HL-60/S4 (cell line): ENCODE data around the gene TREH.

Experiments
- in situ Hi-C: fragments of 300-500 bp; cut with MboI; formaldehyde crosslinking; loops from 2 replicates; pipeline ENCODE4 v1.14.3; 2022; ENCODE audit warnings: low sequenced_read_pairs

Gene TREH

DNA sequence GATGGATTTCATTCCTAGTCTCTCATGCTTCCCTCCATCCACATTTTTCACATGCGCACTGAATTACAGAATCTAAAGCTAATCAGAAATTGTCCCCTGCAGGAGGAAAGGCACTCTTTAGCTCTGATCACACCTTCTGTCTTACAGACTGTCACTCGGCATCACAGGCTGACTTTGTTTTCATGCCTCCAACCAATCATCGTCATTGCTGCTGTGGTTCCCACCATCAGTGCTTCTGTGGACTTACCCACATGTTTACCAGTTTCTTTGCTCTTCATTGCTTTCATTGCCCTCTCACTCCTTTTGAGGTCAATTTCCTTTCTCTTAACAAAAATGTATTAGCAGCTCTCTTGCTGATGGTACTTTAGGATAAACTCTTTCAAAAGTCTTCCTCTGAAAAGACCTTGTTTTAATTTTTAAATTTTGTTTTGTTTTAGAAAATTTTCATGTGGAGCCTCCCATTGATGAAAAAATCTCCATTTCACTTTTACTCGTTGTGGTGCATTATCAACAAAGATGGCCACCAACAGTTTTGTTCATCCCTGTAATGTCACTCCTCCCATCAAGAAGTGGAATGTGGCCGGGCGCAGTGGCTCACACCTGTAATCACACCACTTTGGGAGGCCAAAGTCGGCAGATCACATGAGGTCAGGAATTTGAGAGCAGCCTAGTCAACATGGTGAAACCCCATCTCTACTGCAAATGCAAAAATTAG is 20.2 kb upstream of the TREH start:
- in situ Hi-C loops = loop anchor here (25.0 kb wide), 1 partner anchor 263 kb away; the partner anchor contains the start of genes FOXR1 and UPK2

DNA sequence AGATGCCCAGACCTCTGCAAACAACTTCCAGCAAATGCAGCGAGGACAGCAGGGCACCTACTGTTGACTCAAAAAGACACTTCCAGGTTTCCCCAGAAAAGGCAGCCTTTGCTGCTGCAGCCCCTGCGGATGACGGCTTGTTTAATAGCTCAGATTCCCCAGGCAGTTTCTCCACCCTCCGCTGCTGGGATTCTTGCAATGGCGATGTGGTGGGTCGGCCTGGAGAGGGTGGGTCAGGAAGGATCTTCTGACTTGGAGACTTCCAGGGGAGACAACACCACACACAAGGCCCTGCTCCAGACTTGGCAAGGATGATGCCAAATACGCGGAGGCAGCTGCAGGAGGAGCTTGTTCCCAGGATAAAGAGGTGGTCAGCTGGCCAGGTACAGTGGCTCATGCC is 17.9 kb upstream of the TREH start:
- in situ Hi-C loops = loop anchor here (25.0 kb wide), 1 partner anchor 265 kb away; the partner anchor contains the start of genes FOXR1 and UPK2

DNA sequence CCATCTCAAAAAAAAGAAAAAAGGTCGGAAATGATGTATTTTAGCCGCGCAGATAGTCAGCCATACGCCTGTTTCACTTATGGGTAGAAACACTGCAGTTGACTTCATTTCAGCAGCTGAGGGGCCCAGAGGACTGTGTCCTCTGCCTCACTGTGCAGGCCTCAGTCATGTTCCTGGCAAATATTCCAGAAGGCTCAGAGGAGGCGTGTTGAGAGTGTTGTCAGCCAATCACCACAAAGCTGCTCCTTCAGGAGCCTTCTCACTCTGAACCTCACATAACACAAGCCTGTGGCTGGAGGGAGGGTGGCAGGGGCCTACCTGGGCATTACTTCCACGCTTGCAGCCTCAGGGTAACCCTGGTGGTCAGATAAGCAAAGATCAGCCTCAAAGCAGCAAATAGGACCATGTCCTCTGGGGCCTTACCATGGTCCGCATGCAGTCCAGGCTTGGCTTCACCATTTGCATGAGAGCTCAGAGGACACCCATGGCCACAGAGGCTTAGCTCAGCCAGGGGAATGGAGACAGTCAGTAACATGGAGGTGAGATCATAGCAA is 17.3 kb upstream of the TREH start:
- in situ Hi-C loops = loop anchor here (25.0 kb wide), 1 partner anchor 266 kb away; the partner anchor contains the start of genes FOXR1 and UPK2

DNA sequence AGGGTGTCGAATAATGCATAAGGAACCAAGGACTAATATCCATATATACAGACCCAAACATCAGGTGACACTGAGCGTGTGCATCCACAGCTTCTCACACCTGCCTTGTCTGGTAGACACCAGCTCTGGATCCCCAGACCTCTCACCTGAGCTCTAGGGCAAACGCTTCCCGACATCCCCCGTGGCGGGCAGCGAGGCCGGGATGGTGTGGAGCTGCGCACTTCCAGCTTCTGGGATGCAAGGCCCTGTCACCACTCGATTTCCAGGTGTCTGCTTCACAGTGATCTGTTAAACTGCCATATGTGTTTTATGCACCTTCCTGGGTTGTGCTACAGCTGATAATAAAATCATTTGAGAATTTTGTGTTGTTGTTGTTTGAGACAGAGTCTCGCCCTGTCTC is 15.3 kb upstream of the TREH start:
- in situ Hi-C loops = loop anchor here (25.0 kb wide), 1 partner anchor 268 kb away; the partner anchor contains the start of genes FOXR1 and UPK2

DNA sequence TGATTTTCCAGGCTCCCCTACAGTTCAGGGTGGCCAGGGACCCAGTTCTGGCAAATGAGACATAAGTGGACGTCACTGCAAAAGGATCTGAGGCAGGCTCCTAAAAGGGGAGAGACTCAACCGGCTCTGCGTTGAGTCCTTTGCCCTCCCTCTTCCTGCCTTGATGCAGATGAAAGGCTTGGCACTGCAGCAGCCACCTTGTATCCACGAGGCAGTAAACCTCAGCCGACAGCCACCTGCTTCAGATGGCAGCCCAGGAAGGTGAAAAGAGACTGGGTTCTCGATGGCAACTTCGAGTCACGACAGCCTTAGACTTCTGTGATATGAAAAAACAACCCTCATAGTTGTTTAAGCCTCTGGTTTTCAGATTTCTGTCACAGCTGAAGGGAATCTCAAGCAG is 14.7 kb upstream of the TREH start:
- in situ Hi-C loops = loop anchor here (25.0 kb wide), 1 partner anchor 268 kb away; the partner anchor contains the start of genes FOXR1 and UPK2

DNA sequence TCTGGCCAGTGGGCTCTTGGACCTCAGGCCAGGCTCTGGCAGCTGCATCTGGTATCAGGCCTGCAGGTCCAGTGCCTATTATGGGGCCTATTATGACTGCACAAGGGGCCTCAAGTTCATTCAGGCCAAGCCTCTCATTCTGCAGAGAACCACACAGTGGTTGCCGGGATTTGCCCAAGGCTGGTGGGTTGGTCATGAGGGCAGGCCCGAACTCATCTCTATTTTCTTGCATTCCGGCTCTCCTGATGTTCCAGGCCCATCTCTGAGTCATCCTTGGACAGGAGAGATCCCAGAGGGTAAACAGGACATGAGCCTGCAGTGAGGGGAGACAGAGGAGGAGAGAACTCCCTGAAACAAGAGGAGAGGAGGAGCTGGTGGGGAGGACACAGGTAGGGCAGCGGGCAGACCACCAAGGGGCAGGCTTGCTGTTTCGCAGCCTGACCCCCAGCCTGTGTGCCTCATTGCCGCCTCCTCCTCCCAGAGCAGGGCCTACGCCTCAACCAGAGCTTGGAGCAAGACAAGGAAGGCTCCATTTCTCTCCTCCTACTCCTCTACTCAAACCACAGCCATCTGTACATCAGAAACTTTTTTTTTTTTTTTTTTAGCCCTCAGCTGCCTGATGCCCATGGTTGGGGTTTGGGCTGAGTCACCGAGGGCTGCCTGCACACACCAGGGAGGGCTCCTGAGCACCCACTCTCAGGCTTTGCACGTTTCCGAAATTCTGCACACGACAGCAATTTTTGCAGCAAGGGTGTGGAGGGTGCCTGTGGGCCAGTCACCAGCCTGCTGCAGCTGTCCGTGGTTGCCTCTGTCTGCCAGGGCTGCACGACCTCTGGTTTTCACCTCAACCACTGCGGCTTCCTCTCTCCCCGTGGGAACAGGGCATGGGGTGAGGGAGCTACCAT is 12.7 kb upstream of the TREH start:
- in situ Hi-C loops = loop anchor here (25.0 kb wide), 1 partner anchor 270 kb away; the partner anchor contains the start of genes FOXR1 and UPK2

DNA sequence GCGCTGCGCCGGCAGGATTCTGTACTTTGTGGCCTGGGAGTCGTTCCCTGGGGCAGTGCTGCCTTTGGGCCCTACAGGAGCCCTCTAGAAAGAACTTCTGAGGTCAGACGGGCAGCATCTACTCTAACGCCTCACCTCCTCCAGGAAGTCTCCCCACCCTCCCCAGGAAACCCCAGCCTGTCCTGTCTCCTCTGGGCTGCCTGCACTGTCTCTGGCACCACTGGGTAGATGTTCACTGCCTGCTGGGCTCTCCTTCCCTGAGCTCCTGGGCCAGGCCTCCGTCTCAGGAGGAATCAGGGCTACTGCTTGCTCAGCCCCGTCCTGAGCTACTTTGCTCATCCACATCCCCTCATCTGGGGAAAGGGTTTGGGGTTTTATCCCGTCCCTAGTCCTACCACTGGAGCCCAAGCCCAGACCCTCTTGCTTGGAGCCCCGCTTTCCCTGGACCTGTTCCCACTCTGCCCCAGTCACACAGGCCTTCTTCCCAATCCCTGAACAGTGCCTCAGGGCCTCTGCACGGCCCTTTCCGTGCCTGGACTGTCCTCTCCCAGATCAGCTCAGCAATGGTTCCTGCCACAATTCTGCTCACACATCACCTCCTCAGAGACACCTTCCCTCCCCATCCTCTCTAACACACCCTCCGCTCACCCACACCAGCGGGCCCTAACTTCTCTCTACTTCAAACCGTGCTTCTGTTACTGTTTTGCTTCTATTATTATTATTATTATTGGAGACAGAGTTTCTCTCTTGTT is 11.3 kb upstream of the TREH start:
- in situ Hi-C loops = loop anchor here (25.0 kb wide), 1 partner anchor 272 kb away; the partner anchor contains the start of genes FOXR1 and UPK2

DNA sequence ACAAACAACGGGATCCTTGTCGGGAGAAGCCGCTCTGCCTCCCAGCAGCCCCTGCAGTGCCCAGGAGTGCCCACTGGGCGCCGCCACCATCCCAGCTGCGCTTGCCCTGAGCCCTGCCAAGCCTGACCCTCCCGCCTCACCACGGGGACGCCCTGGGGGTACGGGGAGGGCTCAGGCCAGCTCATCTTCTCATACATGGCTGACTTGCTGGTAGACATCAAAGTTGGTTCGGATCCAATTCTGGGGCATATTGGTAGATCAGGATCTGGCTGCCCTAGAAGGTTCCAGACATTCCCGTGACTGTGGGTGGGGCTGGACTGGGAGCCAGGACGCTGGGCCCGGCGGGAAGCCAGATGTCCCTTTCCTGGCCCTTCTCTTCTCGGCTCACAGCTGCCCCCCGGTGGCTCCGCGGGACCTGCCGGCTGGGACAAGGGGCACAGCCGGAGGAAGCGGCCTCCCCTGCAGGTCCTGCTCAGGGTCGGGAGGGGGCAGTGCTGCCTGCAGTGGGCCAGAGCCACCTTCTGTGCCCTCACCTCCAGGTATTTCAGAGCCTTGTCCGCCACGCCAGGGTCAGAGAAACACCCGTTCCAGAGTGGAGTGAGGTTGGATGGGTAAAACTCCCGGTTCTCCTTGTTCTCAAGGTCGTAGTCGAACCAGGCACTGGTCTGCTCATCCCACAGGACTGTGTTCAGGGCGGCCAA is 10.6 kb upstream of the TREH start:
- in situ Hi-C loops = loop anchor here (25.0 kb wide), 1 partner anchor 272 kb away; the partner anchor contains the start of genes FOXR1 and UPK2

DNA sequence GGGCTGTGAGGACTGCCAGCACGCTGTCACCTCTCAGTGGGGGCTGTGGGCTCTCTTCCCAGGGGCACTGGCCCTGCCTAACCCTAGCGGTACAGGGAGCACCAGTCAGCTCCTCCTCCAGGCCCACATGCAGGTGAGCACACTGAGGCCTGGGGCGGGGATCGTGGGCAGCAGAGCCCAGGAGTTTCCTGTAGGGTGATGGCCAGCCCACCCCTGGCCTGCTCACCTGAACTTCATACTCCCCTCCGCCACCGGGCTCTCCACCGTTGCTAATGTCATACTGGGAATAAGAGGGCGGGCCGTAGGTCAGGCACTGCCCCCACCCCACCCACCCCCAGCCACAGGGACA is 10.0 kb upstream of the TREH start:
- in situ Hi-C loops = loop anchor here (25.0 kb wide), 1 partner anchor 273 kb away; the partner anchor contains the start of genes FOXR1 and UPK2

DNA sequence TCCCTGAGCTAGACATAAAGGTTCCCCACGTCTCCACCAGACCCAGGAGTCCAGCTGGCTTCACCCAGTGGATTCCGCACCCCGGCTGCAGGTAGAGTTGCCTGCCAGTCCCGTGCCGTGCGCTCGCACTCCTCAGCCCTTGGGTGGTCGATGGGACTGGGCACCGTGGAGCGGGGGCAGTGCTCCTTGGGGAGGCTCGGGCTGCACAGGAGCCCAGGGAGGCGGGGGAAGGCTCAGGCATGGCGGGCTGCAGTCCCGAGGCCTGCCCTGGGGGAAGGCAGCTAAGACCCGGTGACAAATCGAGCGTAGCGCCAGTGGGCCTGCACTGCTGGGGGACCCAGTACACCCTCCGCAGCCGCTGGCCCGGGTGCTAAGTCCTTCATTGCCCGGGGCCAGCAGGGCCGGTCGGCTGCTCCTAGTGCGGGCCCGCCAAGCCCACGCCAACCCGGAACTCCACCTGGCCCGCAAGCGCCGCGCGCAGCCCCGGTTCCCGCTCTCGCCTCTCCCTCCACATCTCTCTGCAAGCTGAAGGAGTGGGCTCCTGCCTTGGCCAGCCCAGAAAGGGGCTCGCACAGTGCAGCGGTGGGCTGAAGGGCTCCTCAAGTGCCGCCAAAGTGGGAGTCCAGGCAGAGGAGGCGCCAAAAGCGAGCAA is 9.5 kb upstream of the TREH start:
- in situ Hi-C loops = loop anchor here (25.0 kb wide), 1 partner anchor 273 kb away; the partner anchor contains the start of genes FOXR1 and UPK2

DNA sequence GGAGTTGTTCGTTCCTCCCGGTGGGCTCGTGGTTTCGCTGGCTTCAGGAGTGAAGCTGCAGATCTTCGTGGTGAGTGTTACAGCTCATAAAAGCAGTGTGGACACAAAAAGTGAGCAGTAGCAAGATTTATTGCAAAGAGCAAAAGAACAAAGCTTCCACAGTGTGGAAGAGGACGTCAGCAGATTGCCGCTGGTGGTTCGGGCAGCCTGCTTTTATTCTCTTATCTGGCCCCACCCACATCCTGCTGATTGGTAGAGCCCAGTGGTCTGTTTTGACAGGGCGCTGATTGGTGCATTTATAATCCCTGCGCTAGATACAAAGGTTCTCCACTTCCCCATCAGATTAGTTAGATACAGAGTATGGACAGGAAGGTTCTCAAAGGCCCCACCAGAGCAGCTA is 8.9 kb upstream of the TREH start:
- in situ Hi-C loops = loop anchor here (25.0 kb wide), 1 partner anchor 274 kb away; the partner anchor contains the start of genes FOXR1 and UPK2

DNA sequence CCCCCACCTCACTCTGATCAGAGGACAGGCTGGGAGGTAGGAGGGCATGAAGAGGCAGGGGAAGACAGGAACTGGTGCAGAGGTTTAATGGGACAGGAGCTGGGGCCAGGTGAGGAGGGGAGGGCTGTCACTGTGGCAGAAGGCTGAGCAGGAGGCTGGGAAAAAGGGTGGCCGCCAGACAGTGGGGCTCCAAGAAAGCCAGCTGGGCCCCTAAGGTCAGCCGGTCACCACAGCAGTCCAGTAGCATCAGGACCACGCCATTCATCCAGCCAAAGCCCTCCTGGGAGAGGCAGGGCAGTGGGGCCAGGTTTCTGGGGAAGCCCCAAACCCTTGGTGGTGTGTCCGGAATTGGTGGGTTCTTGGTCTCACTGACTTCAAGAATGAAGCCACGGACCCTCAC is 8.5 kb upstream of the TREH start:
- in situ Hi-C loops = loop anchor here (25.0 kb wide), 1 partner anchor 274 kb away; the partner anchor contains the start of genes FOXR1 and UPK2

DNA sequence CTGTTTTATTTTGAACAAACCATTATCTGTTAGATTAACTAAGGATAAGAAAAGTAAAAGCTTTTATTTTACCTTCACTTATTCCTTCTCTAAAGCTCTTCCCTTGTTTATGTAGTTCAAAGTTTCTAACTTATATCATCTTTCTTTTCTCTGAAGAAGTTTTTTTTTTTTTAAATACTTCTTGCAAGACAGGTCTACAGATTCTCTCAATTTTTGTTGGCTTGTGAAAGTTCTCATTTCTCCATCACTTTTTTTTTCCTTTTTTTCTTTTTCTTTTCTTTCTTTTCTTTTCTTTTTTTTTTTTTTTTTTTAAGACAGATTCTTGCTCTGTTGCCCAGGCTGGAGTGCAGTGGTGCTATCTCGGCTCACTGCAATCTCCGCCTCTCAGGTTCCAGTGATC is 4.7 kb upstream of the TREH start:
- in situ Hi-C loops = loop anchor here (25.0 kb wide), 1 partner anchor 278 kb away; the partner anchor contains the start of genes FOXR1 and UPK2

DNA sequence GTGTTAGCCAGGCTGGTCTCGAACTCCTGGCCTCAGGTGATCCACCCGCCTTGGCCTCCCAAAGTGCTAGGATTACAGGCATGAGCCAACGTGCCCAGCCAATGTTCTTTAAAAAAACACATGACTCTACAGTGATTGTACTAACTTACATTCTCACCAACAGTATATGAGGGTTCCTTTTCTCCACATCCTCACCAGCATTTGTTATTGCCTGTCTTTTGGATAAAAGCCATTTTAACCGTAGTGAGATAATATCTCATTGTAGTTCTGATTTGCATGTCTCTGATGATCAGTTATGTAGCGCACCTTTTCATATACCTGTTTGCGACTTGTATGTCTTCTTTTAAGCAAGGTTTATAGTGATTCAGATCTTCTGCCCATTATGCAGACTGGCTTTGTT is 3.5 kb upstream of the TREH start:
- in situ Hi-C loops = loop anchor here (25.0 kb wide), 1 partner anchor 279 kb away; the partner anchor contains the start of genes FOXR1 and UPK2

DNA sequence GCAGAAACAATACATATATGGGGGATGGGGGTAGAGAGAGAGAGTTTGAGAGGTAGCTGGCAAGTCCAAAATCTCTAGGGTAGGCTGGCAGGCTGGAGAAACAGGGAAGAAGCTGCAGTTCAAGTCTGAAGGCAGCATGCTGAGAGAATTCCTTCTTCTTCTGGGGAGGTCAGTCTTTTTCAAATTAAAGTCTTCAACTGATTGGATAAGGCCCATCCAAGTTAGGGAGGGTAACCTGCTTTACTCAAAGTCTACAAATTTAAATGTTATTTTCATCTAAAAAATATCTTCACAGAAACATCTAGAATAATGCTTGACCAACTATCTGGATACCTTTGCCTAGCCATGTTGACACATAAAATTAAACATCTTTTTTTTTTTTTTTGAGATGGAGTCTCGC is 2.9 kb upstream of the TREH start:
- in situ Hi-C loops = loop anchor here (25.0 kb wide), 1 partner anchor 280 kb away; the partner anchor contains the start of genes FOXR1 and UPK2

DNA sequence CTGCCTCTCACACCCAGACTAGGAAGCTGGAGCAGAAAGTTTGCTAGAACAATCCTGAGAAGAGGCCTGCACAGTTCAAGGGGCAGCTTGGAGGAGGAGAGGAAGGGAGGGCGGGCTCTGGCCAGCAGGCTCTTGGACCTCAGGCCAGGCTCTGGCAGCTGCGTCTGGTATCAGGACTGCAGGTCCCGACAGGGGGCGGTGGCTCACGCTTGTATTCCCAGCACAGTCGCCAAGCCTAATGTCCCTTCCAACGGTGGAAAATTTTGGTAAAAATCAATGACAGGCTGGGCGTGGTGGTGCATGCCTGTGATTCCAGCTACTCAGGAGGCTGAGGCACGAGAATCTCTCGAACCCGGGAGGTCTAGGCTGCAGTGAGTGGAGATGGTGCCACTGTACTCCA is 542 bp downstream of the TREH start:
- in situ Hi-C loops = loop anchor here (25.0 kb wide), 1 partner anchor 283 kb away; the partner anchor contains the start of genes FOXR1 and UPK2

DNA sequence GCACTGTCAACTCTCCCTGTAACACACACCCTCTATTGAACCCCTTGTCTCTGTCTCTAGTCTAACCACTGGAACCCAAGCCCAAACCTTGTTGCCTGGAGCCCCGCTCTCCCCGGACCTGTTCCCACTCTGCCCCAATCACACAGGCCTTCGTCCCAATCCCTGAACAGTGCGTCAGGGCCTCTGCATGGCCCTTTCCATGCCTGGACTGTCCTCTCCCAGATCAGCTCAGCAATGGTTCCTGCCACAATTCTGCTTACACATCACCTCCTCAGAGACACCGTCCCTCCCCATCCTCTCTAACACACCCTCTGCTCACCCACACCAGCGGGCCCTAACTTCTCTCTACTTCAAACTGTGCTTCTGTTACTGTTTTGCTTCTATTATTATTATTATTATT is 1.5 kb downstream of the TREH start:
- in situ Hi-C loops = loop anchor here (25.0 kb wide), 1 partner anchor 284 kb away; the partner anchor contains the start of genes FOXR1 and UPK2

DNA sequence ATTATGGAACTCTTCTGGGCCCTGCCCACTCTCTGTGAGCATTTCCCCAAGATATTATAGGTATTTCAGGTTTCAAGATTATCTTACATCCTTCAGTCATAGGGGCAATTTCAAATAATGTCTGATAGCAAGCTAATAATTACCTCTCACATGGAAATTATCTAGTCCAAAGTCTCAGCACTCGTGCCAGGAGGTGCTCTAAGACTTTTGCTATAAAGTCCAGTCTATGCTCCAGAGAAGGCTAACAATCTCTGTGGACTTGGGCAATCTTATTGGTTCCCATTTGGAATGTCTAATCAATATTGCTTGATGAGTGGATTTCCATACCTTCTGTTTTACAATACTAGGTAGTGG is 5.4 kb downstream of the TREH start:
- in situ Hi-C loops = no loop called here
